WTC11 (cell line): Measurements from ENCODE around the gene EDAR. TPM values are rescaled to one million over a fixed set of nuclear protein-coding genes. Genes with fewer than 3 reads are reported as not detected.

ENCODE experiments used
- ATAC-seq: fragments of 200-7000 bp; cut with Tn5 transposase; 2 replicates; pipeline ENCODE4 v1.10.0; 2021; ENCODE audit warnings: mild to moderate bottlenecking, moderate library complexity
- CTCF ChIA-PET: fragments of 300-600 bp; sonication (Branson Sonifier 250); formaldehyde crosslinking; loops from one replicate; lab custom pipeline; 2021; ENCODE audit warnings: antibody characterized with exemption; lab: Charles Lee
- POLR2A ChIA-PET: fragments of 350-600 bp; sonication (Branson Sonifier 250); formaldehyde crosslinking; loops from one replicate; lab custom pipeline; 2021; ENCODE audit warnings: antibody characterized with exemption; lab: Charles Lee
- DNase-seq: peaks from one replicate; pipeline ENCODE4 v3.0.0; 2021; ENCODE audit warnings: low spot score
- H3K27ac Mint-ChIP-seq: 2 replicates; pipeline ENCODE4 v1.8.0; 2021; ENCODE audit warnings: mixed read lengths
- H3K27me3 Mint-ChIP-seq: 2 replicates; pipeline ENCODE4 v1.8.0; 2021; ENCODE audit warnings: low read depth, mild to moderate bottlenecking, moderate library complexity, mixed read lengths
- H3K36me3 Mint-ChIP-seq: 2 replicates; pipeline ENCODE4 v1.8.0; 2021; ENCODE audit warnings: mixed read lengths
- H3K4me1 Mint-ChIP-seq: 2 replicates; pipeline ENCODE4 v1.8.0; 2022; ENCODE audit warnings: mixed read lengths
- H3K4me3 Mint-ChIP-seq: 2 replicates; pipeline ENCODE4 v1.8.0; 2021; ENCODE audit warnings: mild to moderate bottlenecking, moderate library complexity, mixed read lengths
- H3K9me3 Mint-ChIP-seq: 2 replicates; pipeline ENCODE4 v1.8.0; 2021; ENCODE audit warnings: mixed read lengths
- ATF1 ChIP-seq: sonication (generic); formaldehyde crosslinking; IDR thresholded peaks from 2 replicates; pipeline ENCODE4 v1.8.1; 2023; ENCODE audit warnings: mild to moderate bottlenecking, moderate library complexity, missing genetic modification reagents
- CBFB ChIP-seq: sonication (generic); formaldehyde crosslinking; IDR thresholded peaks from 2 replicates; pipeline ENCODE4 v1.8.1; 2022; ENCODE audit warnings: mild to moderate bottlenecking, low read depth, missing genetic modification reagents
- CTCF ChIP-seq: fragments of 200-600 bp; IDR thresholded peaks from 2 replicates; pipeline ENCODE4 v1.8.0; 2022; ENCODE audit warnings: antibody characterized with exemption
- E2F1 ChIP-seq: sonication (generic); formaldehyde crosslinking; IDR thresholded peaks from 2 replicates; pipeline ENCODE4 v1.8.0; 2022; ENCODE audit warnings: mild to moderate bottlenecking, missing genetic modification reagents
- ELF4 ChIP-seq: sonication (generic); formaldehyde crosslinking; IDR thresholded peaks from 2 replicates; pipeline ENCODE4 v1.8.1; 2022; ENCODE audit warnings: low read depth, mild to moderate bottlenecking, moderate library complexity, missing genetic modification reagents
- IRF1 ChIP-seq: sonication (generic); formaldehyde crosslinking; IDR thresholded peaks from 2 replicates; pipeline ENCODE4 v1.8.0; 2023; ENCODE audit warnings: missing genetic modification reagents
- MAX ChIP-seq: sonication (generic); formaldehyde crosslinking; IDR thresholded peaks from 2 replicates; pipeline ENCODE4 v1.8.0; 2022; ENCODE audit warnings: mild to moderate bottlenecking, missing genetic modification reagents
- NFATC4 ChIP-seq: fragments of 250-450 bp; sonication (Bioruptor Pico); IDR thresholded peaks from 2 replicates; pipeline ENCODE4 v1.9.0; 2021; ENCODE audit warnings: mild to moderate bottlenecking
- PRDM15 ChIP-seq: sonication (generic); formaldehyde crosslinking; IDR thresholded peaks from 2 replicates; pipeline ENCODE4 v1.8.0; 2022; ENCODE audit warnings: missing genetic modification reagents
- SMAD4 ChIP-seq: sonication (generic); formaldehyde crosslinking; IDR thresholded peaks from 2 replicates; pipeline ENCODE4 v1.8.0; 2022; ENCODE audit warnings: mild to moderate bottlenecking, missing genetic modification reagents
- SP1 ChIP-seq: sonication (generic); formaldehyde crosslinking; conservative IDR thresholded peaks from 2 replicates; pipeline ENCODE4 v1.8.1; 2022; ENCODE audit warnings: missing genetic modification reagents
- STAT6 ChIP-seq: sonication (generic); formaldehyde crosslinking; conservative IDR thresholded peaks from 2 replicates; pipeline ENCODE4 v1.8.1; 2023; ENCODE audit warnings: mild to moderate bottlenecking, low read depth, missing genetic modification reagents, moderate library complexity
- TEAD4 ChIP-seq: sonication (generic); formaldehyde crosslinking; IDR thresholded peaks from 2 replicates; pipeline ENCODE4 v1.8.0; 2022; ENCODE audit warnings: mild to moderate bottlenecking, missing genetic modification reagents
- ZNF263 ChIP-seq: sonication (generic); formaldehyde crosslinking; IDR thresholded peaks from 2 replicates; pipeline ENCODE4 v1.8.1; 2022; ENCODE audit warnings: low read depth, mild to moderate bottlenecking, moderate library complexity, missing genetic modification reagents
- ZNF512 ChIP-seq: sonication (generic); formaldehyde crosslinking; IDR thresholded peaks from 2 replicates; pipeline ENCODE4 v1.8.1; 2022; ENCODE audit warnings: missing genetic modification reagents, borderline replicate concordance
- ZNF671 ChIP-seq: fragments of 250-450 bp; sonication (Bioruptor Pico); IDR thresholded peaks from 2 replicates; pipeline ENCODE4 v1.8.0; 2021; ENCODE audit warnings: mild to moderate bottlenecking
- total RNA-seq: library from RNA; stranded (reverse); gene quantifications from 3 replicates; pipeline ENCODE4 v1.2.3, GENCODE V29; 2021

Gene EDAR
- total RNA-seq, 1 experiment from 2014 or later = not detected

- CTCF ChIA-PET = interaction anchor here (1.3 kb wide), 1 partner anchor 60 kb away, joined by 4 read pairs; no protein-coding TSS in a partner anchor
- H3K27ac Mint-ChIP-seq = no peak overlapping the region
- H3K36me3 Mint-ChIP-seq = peaks cover 7% of the 10 kb centered on the region
- TF ChIP-seq CBFB (CRISPR knock-in tag) (no peak), STAT6 (CRISPR knock-in tag) (no peak), PRDM15 (CRISPR knock-in tag) (no peak), MAX (no peak), IRF1 (CRISPR knock-in tag) (no peak), TEAD4 (CRISPR knock-in tag) (no peak), NFATC4 (CRISPR knock-in tag) (no peak), ATF1 (CRISPR knock-in tag) (no peak), SP1 (no peak), ZNF671 (CRISPR knock-in tag) (no peak), ELF4 (CRISPR knock-in tag) (no peak), ZNF263 (CRISPR knock-in tag) (no peak), ZNF512 (CRISPR knock-in tag) (no peak)
- TF ChIP-seq, all 79 proteins: peak for 0
- no peak overlapping the region for H3K4me3 Mint-ChIP-seq
- H3K4me1 Mint-ChIP-seq = peaks cover 4% of the 10 kb centered on the region
- DNase-seq = no peak
- POLR2A ChIA-PET = no interaction called here
- no peaks in the 10 kb centered on the region; the same call in 1 of the 2 replicates for H3K27me3 Mint-ChIP-seq
- ATAC-seq = no peak
- peaks cover 14% of the 10 kb centered on the region for H3K9me3 Mint-ChIP-seq
Measured at GRCh38 chr2:108941767-108942166, 47.3 kb downstream of the EDAR start.

- H3K27me3 Mint-ChIP-seq = no peaks in the 10 kb centered on the region; the same call in 1 of the 2 replicates
- CTCF ChIA-PET = no interaction called here
- no peak for TF ChIP-seq TEAD4 (CRISPR knock-in tag)
- no peak for TF ChIP-seq E2F1 (CRISPR knock-in tag)
- no peak for TF ChIP-seq PRDM15 (CRISPR knock-in tag)
- TF ChIP-seq MAX = no peak
- TF ChIP-seq CTCF = no peak
- no peak for TF ChIP-seq SMAD4
Measured at GRCh38 chr2:108941161-108941665, 47.8 kb downstream of the EDAR start.

More at GRCh38 chr2:108941161-108941665, 47.8 kb downstream of the EDAR start:
- no peak for ATAC-seq
- Mint-ChIP-seq H3K4me1 (peaks cover 8% of the 10 kb centered on the region), H3K36me3 (peaks cover 2% of the 10 kb centered on the region), H3K4me3 (no peak overlapping the region), H3K9me3 (peaks cover 9% of the 10 kb centered on the region), H3K27ac (no peak overlapping the region)
- DNase-seq = no peak
- POLR2A ChIA-PET = no interaction called here
